HCT116 (cell line): Measurements from ENCODE around the gene SRSF5. TPM values are rescaled to one million over a fixed set of nuclear protein-coding genes. Genes with fewer than 3 reads are reported as not detected.

Source experiments
- ATAC-seq: fragments of 200-7000 bp; cut with Tn5 transposase; 2 replicates; pipeline ENCODE4 v1.9.1; 2020; ENCODE audit warnings: mild to moderate bottlenecking, moderate library complexity
- BruUV-seq: library from RNA; stranded (reverse); fragments of 400-500 nt; replicated peaks from 2 replicates; lab custom pipeline; 2021; lab: Mats Ljungman, UMichigan
- CTCF ChIA-PET: fragments of 300-600 bp; sonication (Branson Sonifier 250); formaldehyde crosslinking; loops from one replicate; lab custom pipeline; 2021; ENCODE audit warnings: antibody characterized with exemption; lab: Charles Lee
- POLR2A ChIA-PET: fragments of 300-600, 350-600 bp; sonication (Branson Sonifier 250); formaldehyde crosslinking; loops from one replicate; lab custom pipeline; 2021; ENCODE audit warnings: antibody characterized with exemption; lab: Charles Lee
- RAD21 ChIA-PET, 2 experiments: fragments of 300-600 bp; sonication (Branson Sonifier 250); formaldehyde crosslinking; loops; one replicate each; lab custom pipeline; 2023; ENCODE audit warnings: low total read pairs in 2 of 2; ENCODE audit not compliant: uncharacterized antibody in 2 of 2, unreplicated experiment in 2 of 2, low non-redundant PET in 1 of 2; lab: Charles Lee
- DNase-seq: peaks from one replicate; pipeline ENCODE4 v3.0.0-alpha.2; 2010; ENCODE audit warnings: low read depth, low spot score
- H2AFZ ChIP-seq: fragments of 200-600 bp; shearing (Covaris generic), sonication (generic); 2 replicates; pipeline ENCODE4 v1.6.1; 2017; ENCODE audit warnings: low read depth, mixed run types, mixed read lengths, antibody characterized with exemption, low read length; ENCODE audit not compliant: poor library complexity, severe bottlenecking
- H3K27ac ChIP-seq: 2 replicates; pipeline ENCODE4 v1.5.1; 2012; ENCODE audit warnings: low read depth, low read length
- H3K27me3 ChIP-seq: fragments of 200-600 bp; sonication (generic); 2 replicates; pipeline ENCODE4 v1.6.1; 2016; ENCODE audit warnings: mixed run types, low read length, mixed read lengths; ENCODE audit not compliant: insufficient read depth
- H3K36me3 ChIP-seq, 2 experiments: fragments of 200-500 bp in 1 of 2; fragments of 200-600 bp in 1 of 2; sonication (Bioruptor generic) in 1 of 2; sonication (generic) in 1 of 2; 2 replicates each; pipeline versions ENCODE4 v1.5.1 to v1.6.1; 2014 to 2016; ENCODE audit warnings: low read length in 2 of 2, inconsistent platforms in 1 of 2, mixed read lengths in 1 of 2, mixed run types in 1 of 2; ENCODE audit not compliant: insufficient read depth in 2 of 2, control insufficient read depth in 1 of 2
- H3K4me1 ChIP-seq, 2 experiments: fragments of 200-600 bp in 1 of 2; sonication (generic) in 1 of 2; 2 replicates each; pipeline versions ENCODE4 v1.5.1 to v1.6.1; 2012 to 2017; ENCODE audit warnings: low read length in 2 of 2, inconsistent platforms in 1 of 2, mild to moderate bottlenecking in 1 of 2, mixed read lengths in 1 of 2, mixed run types in 1 of 2, moderate library complexity in 1 of 2; ENCODE audit not compliant: insufficient read depth in 2 of 2, control insufficient read depth in 1 of 2
- H3K4me2 ChIP-seq: fragments of 200-600 bp; sonication (generic); 2 replicates; pipeline ENCODE4 v1.6.1; 2017; ENCODE audit warnings: mixed run types, low read length, mixed read lengths
- H3K4me3 ChIP-seq, 2 experiments: fragments of 200-600 bp in 1 of 2; sonication (generic) in 1 of 2; replicated peaks in 1 of 2; 2 replicates each; pipeline ENCODE4 v1.5.1; 2011 to 2016; ENCODE audit warnings: low read length in 2 of 2, control low read depth in 1 of 2, low read depth in 1 of 2, mild to moderate bottlenecking in 1 of 2, mixed read lengths in 1 of 2, mixed run types in 1 of 2
- H3K79me2 ChIP-seq: fragments of 200-600 bp; sonication (generic); 2 replicates; pipeline ENCODE4 v1.6.1; 2017; ENCODE audit warnings: mild to moderate bottlenecking, mixed run types, low read length, moderate library complexity, mixed read lengths; ENCODE audit not compliant: insufficient read depth
- H3K9ac ChIP-seq: fragments of 200-600 bp; sonication (generic); 2 replicates; pipeline ENCODE4 v1.6.1; 2016; ENCODE audit warnings: low read length, mixed read lengths
- H3K9me2 ChIP-seq: fragments of 200-600 bp; sonication (generic), shearing (Covaris generic); 2 replicates; pipeline ENCODE4 v1.6.1; 2017; ENCODE audit warnings: mixed run types, mild to moderate bottlenecking, moderate library complexity; ENCODE audit not compliant: insufficient read depth
- H3K9me3 ChIP-seq, 2 experiments: fragments of 200-500 bp in 1 of 2; fragments of 200-600 bp in 1 of 2; sonication (Bioruptor generic) in 1 of 2; sonication (generic) in 1 of 2; 2 replicates each; pipeline ENCODE4 v1.6.1; 2014 to 2017; ENCODE audit warnings: low read length in 2 of 2, mixed read lengths in 2 of 2, inconsistent platforms in 1 of 2, low read depth in 1 of 2, mild to moderate bottlenecking in 1 of 2, mixed run types in 1 of 2, moderate library complexity in 1 of 2; ENCODE audit not compliant: control insufficient read depth in 1 of 2, insufficient read depth in 1 of 2
- H4K20me1 ChIP-seq: fragments of 200-600 bp; sonication (generic), shearing (Covaris generic); 2 replicates; pipeline ENCODE4 v1.6.1; 2017; ENCODE audit warnings: mixed run types, mild to moderate bottlenecking, moderate library complexity; ENCODE audit not compliant: insufficient read depth
- ATF3 ChIP-seq: IDR thresholded peaks from 2 replicates; pipeline ENCODE4 v1.6.1; 2012
- CBX3 ChIP-seq: IDR thresholded peaks from 2 replicates; pipeline ENCODE4 v1.6.1; 2012; ENCODE audit warnings: low read depth
- CEBPB ChIP-seq: IDR thresholded peaks from 2 replicates; pipeline ENCODE4 v1.6.1; 2012; ENCODE audit warnings: low read depth
- CTCF ChIP-seq, 3 experiments: fragments of 200-600 bp in 1 of 3; sonication (generic) in 1 of 3; IDR thresholded peaks in 2 of 3; conservative IDR thresholded peaks in 1 of 3; 2 replicates each; pipeline ENCODE4 v1.5.1; 2012 to 2017; ENCODE audit warnings: low read depth in 2 of 3, low read length in 2 of 3, antibody characterized with exemption in 1 of 3, borderline replicate concordance in 1 of 3, control low read depth in 1 of 3, mild to moderate bottlenecking in 1 of 3, mixed read lengths in 1 of 3, mixed run types in 1 of 3, moderate library complexity in 1 of 3; ENCODE audit not compliant: insufficient read depth in 1 of 3
- EGR1 ChIP-seq: IDR thresholded peaks from 2 replicates; pipeline ENCODE4 v1.6.1; 2012; ENCODE audit warnings: low read depth
- EZH2 ChIP-seq: fragments of 200-600 bp; sonication (generic); IDR thresholded peaks from 2 replicates; pipeline ENCODE4 v1.6.1; 2017; ENCODE audit warnings: antibody characterized with exemption, mixed run types
- EZH2phosphoT487 ChIP-seq: fragments of 200-600 bp; IDR thresholded peaks from 2 replicates; pipeline ENCODE4 v1.6.1; 2018; ENCODE audit warnings: antibody characterized with exemption, borderline replicate concordance
- FOSL1 ChIP-seq: IDR thresholded peaks from 2 replicates; pipeline ENCODE4 v1.6.1; 2012; ENCODE audit warnings: low read depth
- JUND ChIP-seq: IDR thresholded peaks from 2 replicates; pipeline ENCODE4 v1.6.1; 2012
- MAX ChIP-seq: IDR thresholded peaks from 2 replicates; pipeline ENCODE4 v1.6.1; 2012
- POLR2A ChIP-seq: IDR thresholded peaks from 2 replicates; pipeline ENCODE4 v1.7.0; 2011; ENCODE audit warnings: borderline replicate concordance; ENCODE audit not compliant: insufficient read depth, insufficient read length; ENCODE audit errors: extremely low read depth
- POLR2AphosphoS5 ChIP-seq: IDR thresholded peaks from 2 replicates; pipeline ENCODE4 v1.6.1; 2011; ENCODE audit warnings: mild to moderate bottlenecking, low read depth, low read length, moderate library complexity
- RAD21 ChIP-seq: IDR thresholded peaks from 2 replicates; pipeline ENCODE4 v1.6.1; 2012; ENCODE audit warnings: low read depth, mild to moderate bottlenecking
- SIN3A ChIP-seq: IDR thresholded peaks from 2 replicates; pipeline ENCODE4 v1.6.1; 2012; ENCODE audit warnings: low read depth
- SP1 ChIP-seq: IDR thresholded peaks from 2 replicates; pipeline ENCODE4 v1.6.1; 2012; ENCODE audit warnings: low read depth
- SRF ChIP-seq: IDR thresholded peaks from 2 replicates; pipeline ENCODE4 v1.6.1; 2012; ENCODE audit warnings: low read depth
- TCF7L2 ChIP-seq: IDR thresholded peaks from 2 replicates; pipeline ENCODE4 v1.7.0; 2011; ENCODE audit warnings: borderline replicate concordance, inconsistent platforms; ENCODE audit not compliant: insufficient read depth, insufficient read length; ENCODE audit errors: extremely low read depth
- YY1 ChIP-seq: IDR thresholded peaks from 2 replicates; pipeline ENCODE4 v1.6.1; 2011; ENCODE audit warnings: low read length, low read depth, moderate library complexity, mild to moderate bottlenecking; ENCODE audit not compliant: insufficient replicate concordance; ENCODE audit errors: extremely low read depth
- ZBTB33 ChIP-seq: IDR thresholded peaks from 2 replicates; pipeline ENCODE4 v1.6.1; 2011; ENCODE audit warnings: mild to moderate bottlenecking, low read length, moderate library complexity; ENCODE audit not compliant: insufficient replicate concordance; ENCODE audit errors: extremely low read depth
- intact Hi-C: fragments of 100-400 bp; cut with micrococcal nuclease; formaldehyde crosslinking; loops from 2 replicates; pipeline ENCODE4 v1.10.0; 2022
- total RNA-seq: library from RNA; stranded (reverse); gene quantifications from one replicate; pipeline ENCODE4 v1.2.1, GENCODE V29; 2021; ENCODE audit not compliant: unreplicated experiment

The SRSF5 gene
- total RNA-seq, 1 experiment from 2014 or later: 258 TPM

GRCh38 chr14:69755296-69755695 is 11.6 kb upstream of the SRSF5 start:
- H4K20me1 ChIP-seq: no peaks in the 10 kb centered on the region
- H3K4me2 ChIP-seq: no peak overlapping the region
- no peaks in the 10 kb centered on the region for H3K27me3 ChIP-seq
- no peak overlapping the region for H2AFZ ChIP-seq
- H3K36me3 ChIP-seq: no peaks in the 10 kb centered on the region
- RAD21 ChIA-PET: no interaction called here
- H3K27ac ChIP-seq: no peak overlapping the region
- TF ChIP-seq CTCF (IDR thresholded peaks at IDR 0.05 in 2 of 3, conservative IDR thresholded peaks at IDR 0.05 in 1 of 3; ENCODE audit: borderline replicate concordance in 1 of 3, insufficient read depth in 1 of 3, low read depth in 2 of 3, low read length in 2 of 3): no peak
- no peak for TF ChIP-seq MAX
- no peak for TF ChIP-seq EGR1
- no peak for TF ChIP-seq ZBTB33
- TF ChIP-seq JUND: no peak
- no peak for TF ChIP-seq ATF3
- TF ChIP-seq EZH2: no peak
- no peak for TF ChIP-seq POLR2AphosphoS5
- TF ChIP-seq CBX3: no peak
- TF ChIP-seq SIN3A: no peak
- no peak for TF ChIP-seq YY1
- TF ChIP-seq SRF: no peak
- TF ChIP-seq RAD21: no peak
- TF ChIP-seq POLR2A: no peak
- TF ChIP-seq FOSL1: no peak
- no peak for TF ChIP-seq EZH2phosphoT487
- no peak for TF ChIP-seq TCF7L2
- TF ChIP-seq CEBPB: no peak
- TF ChIP-seq SP1: no peak
- H3K79me2 ChIP-seq: no peaks in the 10 kb centered on the region
- no peak overlapping the region for H3K4me3 ChIP-seq
- H3K4me1 ChIP-seq: no peaks in the 10 kb centered on the region
- no TSS peak for BruUV-seq
- no peak overlapping the region for H3K9ac ChIP-seq
- no peaks in the 10 kb centered on the region for H3K9me3 ChIP-seq
- ATAC-seq (no peak), DNase-seq (no peak)
- no peaks in the 10 kb centered on the region for H3K9me2 ChIP-seq
- CTCF ChIA-PET: no interaction called here
- intact Hi-C loops: no loop called here
- POLR2A ChIA-PET: interaction anchor here (1.4 kb wide), 1 partner anchor 11 kb away, joined by 4 read pairs; the partner anchor contains the start of gene SRSF5
